ENCODE data around the gene C1QTNF5. TPM values are rescaled to one million over a fixed set of nuclear protein-coding genes. Genes with fewer than 3 reads are reported as not detected.

C1QTNF5 gene
- total RNA-seq, 1 experiment from 2014 or later, result not detected

- BruUV-seq (replicated peaks), result no TSS peak
- H3K9me3 ChIP-seq (ENCODE audit: insufficient read depth, low read depth), result no peaks in the 10 kb centered on the region
- H3K27me3 ChIP-seq (ENCODE audit: insufficient read depth, low read depth), result no peaks in the 10 kb centered on the region
- POLR2A ChIA-PET (ENCODE audit: unreplicated experiment), result no interaction called here
- H3K4me2 ChIP-seq, result no peak overlapping the region
- no peak overlapping the region for H2AFZ ChIP-seq
- no peak for DNase-seq
- H3K9me2 ChIP-seq (ENCODE audit: insufficient read depth), result no peaks in the 10 kb centered on the region
- TF ChIP-seq CTCF (conservative IDR thresholded peaks at IDR 0.05) (no peak), EZH2 (IDR thresholded peaks at IDR 0.05; ENCODE audit: low read depth) (no peak)
- peaks cover 15% of the 10 kb centered on the region for H3F3A ChIP-seq (ENCODE audit: insufficient read depth, low read depth)
- no peaks in the 10 kb centered on the region for H3K79me2 ChIP-seq (ENCODE audit: low read depth)
- no peak overlapping the region for H3K4me3 ChIP-seq
- peaks cover 29% of the 10 kb centered on the region for H3K4me1 ChIP-seq (replicated peaks; ENCODE audit: insufficient read depth)
- H3K36me3 ChIP-seq (ENCODE audit: low read depth), result no peaks in the 10 kb centered on the region
- intact Hi-C loops (cut with micrococcal nuclease; ENCODE audit: unreplicated experiment), result loop anchor here (10.0 kb wide), 1 partner anchor 758 kb away; no protein-coding TSS in a partner anchor
- H4K20me1 ChIP-seq (ENCODE audit: insufficient read depth), result no peaks in the 10 kb centered on the region
- CTCF ChIA-PET, result interaction anchor here (0.5 kb wide), 1 partner anchor 10 kb away, joined by 6 read pairs; no protein-coding TSS in a partner anchor
- H3K27ac ChIP-seq, result no peak overlapping the region
These were observed 26.3 kb upstream of the C1QTNF5 start for GRCh38 chr11:119366690-119367620.

- BruUV-seq (replicated peaks), result no TSS peak
- Histone ChIP-seq H3K36me3 (ENCODE audit: low read depth) (no peaks in the 10 kb centered on the region), H3K27me3 (ENCODE audit: insufficient read depth, low read depth) (no peaks in the 10 kb centered on the region), H3K4me2 (no peak overlapping the region), H3K79me2 (ENCODE audit: low read depth) (no peaks in the 10 kb centered on the region), H3K27ac (no peak overlapping the region), H3K4me1 (replicated peaks; ENCODE audit: insufficient read depth) (peaks cover 48% of the 10 kb centered on the region), H2AFZ (no peak overlapping the region), H3F3A (ENCODE audit: insufficient read depth, low read depth) (peaks cover 32% of the 10 kb centered on the region), H4K20me1 (ENCODE audit: insufficient read depth) (no peaks in the 10 kb centered on the region), H3K4me3 (no peak overlapping the region), H3K9me2 (ENCODE audit: insufficient read depth) (no peaks in the 10 kb centered on the region), H3K9me3 (ENCODE audit: insufficient read depth, low read depth) (no peaks in the 10 kb centered on the region)
- CTCF ChIA-PET, result no interaction called here
- no peak for TF ChIP-seq EZH2 (IDR thresholded peaks at IDR 0.05; ENCODE audit: low read depth)
- TF ChIP-seq CTCF (conservative IDR thresholded peaks at IDR 0.05), result no peak
- DNase-seq, result no peak
- POLR2A ChIA-PET (ENCODE audit: unreplicated experiment), result interaction anchor here (0.7 kb wide), 1 partner anchor 183 kb away, joined by 3 read pairs; no protein-coding TSS in a partner anchor
- intact Hi-C loops (cut with micrococcal nuclease; ENCODE audit: unreplicated experiment), result loop anchor here (10.0 kb wide), 1 partner anchor 760 kb away; no protein-coding TSS in a partner anchor
These were observed 24.4 kb upstream of the C1QTNF5 start for GRCh38 chr11:119365071-119365591.

GRCh38 chr11:119363851-119364590 lies 23.3 kb upstream of the C1QTNF5 start:
- TF ChIP-seq EZH2 (IDR thresholded peaks at IDR 0.05; ENCODE audit: low read depth) (no peak), CTCF (conservative IDR thresholded peaks at IDR 0.05) (no peak)
- Histone ChIP-seq H2AFZ (peak overlapping the region; percentile 64; the same call in 1 of the 2 replicates), H3K9me2 (ENCODE audit: insufficient read depth) (no peaks in the 10 kb centered on the region), H3K4me3 (peak overlapping the region; percentile 36; the same call in 1 of the 2 replicates), H3K79me2 (ENCODE audit: low read depth) (no peaks in the 10 kb centered on the region), H3K4me1 (replicated peaks; ENCODE audit: insufficient read depth) (peaks cover 47% of the 10 kb centered on the region), H3K27ac (no peak overlapping the region), H3F3A (ENCODE audit: insufficient read depth, low read depth) (peaks cover 32% of the 10 kb centered on the region), H3K27me3 (ENCODE audit: insufficient read depth, low read depth) (no peaks in the 10 kb centered on the region), H3K36me3 (ENCODE audit: low read depth) (no peaks in the 10 kb centered on the region), H4K20me1 (ENCODE audit: insufficient read depth) (no peaks in the 10 kb centered on the region), H3K9me3 (ENCODE audit: insufficient read depth, low read depth) (no peaks in the 10 kb centered on the region), H3K4me2 (peak overlapping the region; percentile 74)
- POLR2A ChIA-PET (ENCODE audit: unreplicated experiment), result no interaction called here
- no TSS peak for BruUV-seq (replicated peaks)
- CTCF ChIA-PET, result no interaction called here
- intact Hi-C loops (cut with micrococcal nuclease; ENCODE audit: unreplicated experiment), result loop anchor here (10.0 kb wide), 1 partner anchor 761 kb away; no protein-coding TSS in a partner anchor
- no peak for DNase-seq
